Body of pancreas (tissue), 4 donors: ENCODE data around the gene GOLT1B.

Experiments
- POLR2A ChIP-seq, 3 donors: fragments of 450-650 bp; IDR thresholded peaks; one replicate each; pipeline ENCODE4 v1.6.1; 2016; ENCODE audit warnings: antibody characterized with exemption in 3 of 3, mild to moderate bottlenecking in 2 of 3
- TF ChIP-seq, protein P1 (sequence below), 7 experiments: fragments of 450-650 bp in 4 of 7; fragments of 200-600 bp in 3 of 7; sonication (generic) in 3 of 7; IDR thresholded peaks; one replicate each; pipeline ENCODE4 v1.5.1; 2016 to 2019; ENCODE audit warnings: antibody characterized with exemption in 7 of 7

DNA sequence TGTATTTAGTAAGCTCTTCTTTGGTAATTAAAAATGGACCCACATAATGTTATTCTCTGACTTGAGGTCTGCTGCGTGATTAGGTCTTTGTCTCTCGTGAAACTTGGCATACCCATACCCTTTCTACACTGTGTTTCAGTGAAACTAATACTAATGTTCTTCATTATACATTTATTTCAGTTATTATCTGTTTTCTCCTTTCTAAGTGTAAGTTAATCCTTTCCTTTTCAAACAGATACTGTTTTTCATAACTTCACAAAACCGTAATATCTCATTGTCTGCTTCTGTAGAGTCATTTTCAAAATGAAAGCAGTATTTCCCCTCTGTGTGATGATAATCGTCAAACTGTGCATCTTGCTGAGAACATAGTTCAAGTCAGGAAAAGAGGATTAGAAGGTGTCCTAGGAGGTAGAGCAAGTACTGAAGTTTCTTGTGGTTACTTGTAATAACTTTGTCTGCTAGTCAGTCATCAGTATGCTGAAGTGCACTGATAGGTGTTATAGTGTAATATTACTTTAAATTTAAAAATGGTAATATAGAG is 48.2 kb upstream of the GOLT1B start:
- TF ChIP-seq, protein P1, sequence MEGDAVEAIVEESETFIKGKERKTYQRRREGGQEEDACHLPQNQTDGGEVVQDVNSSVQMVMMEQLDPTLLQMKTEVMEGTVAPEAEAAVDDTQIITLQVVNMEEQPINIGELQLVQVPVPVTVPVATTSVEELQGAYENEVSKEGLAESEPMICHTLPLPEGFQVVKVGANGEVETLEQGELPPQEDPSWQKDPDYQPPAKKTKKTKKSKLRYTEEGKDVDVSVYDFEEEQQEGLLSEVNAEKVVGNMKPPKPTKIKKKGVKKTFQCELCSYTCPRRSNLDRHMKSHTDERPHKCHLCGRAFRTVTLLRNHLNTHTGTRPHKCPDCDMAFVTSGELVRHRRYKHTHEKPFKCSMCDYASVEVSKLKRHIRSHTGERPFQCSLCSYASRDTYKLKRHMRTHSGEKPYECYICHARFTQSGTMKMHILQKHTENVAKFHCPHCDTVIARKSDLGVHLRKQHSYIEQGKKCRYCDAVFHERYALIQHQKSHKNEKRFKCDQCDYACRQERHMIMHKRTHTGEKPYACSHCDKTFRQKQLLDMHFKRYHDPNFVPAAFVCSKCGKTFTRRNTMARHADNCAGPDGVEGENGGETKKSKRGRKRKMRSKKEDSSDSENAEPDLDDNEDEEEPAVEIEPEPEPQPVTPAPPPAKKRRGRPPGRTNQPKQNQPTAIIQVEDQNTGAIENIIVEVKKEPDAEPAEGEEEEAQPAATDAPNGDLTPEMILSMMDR (IDR thresholded peaks at IDR 0.05), result no peak
- TF ChIP-seq POLR2A (IDR thresholded peaks at IDR 0.05), result no peak
